GM18951 (cell line): ENCODE data around the gene HOXA1.

Source experiments
- POLR2A ChIP-seq: IDR thresholded peaks from 4 replicates; pipeline ENCODE4 v1.6.1; 2011; ENCODE audit warnings: mild to moderate bottlenecking; ENCODE audit not compliant: insufficient read length, insufficient read depth; ENCODE audit errors: extremely low read depth
- in situ Hi-C: fragments of 300-500 bp; cut with MboI; formaldehyde crosslinking; loops from one replicate; pipeline ENCODE4 v1.12.0; 2022; ENCODE audit warnings: low sequenced_read_pairs, mixed read lengths, inconsistent platforms; ENCODE audit not compliant: unreplicated experiment

The HOXA1 gene

GRCh38 chr7:27101171-27101956, 5.6 kb upstream of the HOXA1 start:
- in situ Hi-C loops = no loop called here
- no peak for TF ChIP-seq POLR2A

DNA sequence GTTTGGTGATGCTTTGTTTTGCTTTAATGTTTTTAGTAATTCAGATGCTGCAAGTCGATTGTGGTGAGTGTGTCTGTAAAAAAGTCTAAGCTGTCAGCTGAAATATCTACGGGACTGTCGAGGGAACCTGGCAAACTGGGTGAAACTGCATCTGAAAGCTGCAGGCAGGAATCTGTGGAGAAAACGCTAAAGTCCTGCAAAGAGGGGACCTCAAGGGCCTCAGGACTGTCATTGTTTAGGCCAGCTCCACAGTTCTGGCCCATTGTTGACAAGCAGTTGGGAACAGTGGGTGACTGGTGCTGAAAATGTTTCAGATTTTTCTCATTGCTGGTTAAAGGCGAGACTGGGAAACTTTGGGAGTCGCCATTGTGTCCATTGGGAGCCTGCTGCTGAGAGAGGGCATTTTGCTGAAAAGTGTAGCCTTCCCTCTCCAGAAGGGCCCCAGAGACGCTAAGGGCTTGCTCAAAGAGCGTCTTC, 4.9 kb upstream of the HOXA1 start:
- in situ Hi-C loops = no loop called here

DNA sequence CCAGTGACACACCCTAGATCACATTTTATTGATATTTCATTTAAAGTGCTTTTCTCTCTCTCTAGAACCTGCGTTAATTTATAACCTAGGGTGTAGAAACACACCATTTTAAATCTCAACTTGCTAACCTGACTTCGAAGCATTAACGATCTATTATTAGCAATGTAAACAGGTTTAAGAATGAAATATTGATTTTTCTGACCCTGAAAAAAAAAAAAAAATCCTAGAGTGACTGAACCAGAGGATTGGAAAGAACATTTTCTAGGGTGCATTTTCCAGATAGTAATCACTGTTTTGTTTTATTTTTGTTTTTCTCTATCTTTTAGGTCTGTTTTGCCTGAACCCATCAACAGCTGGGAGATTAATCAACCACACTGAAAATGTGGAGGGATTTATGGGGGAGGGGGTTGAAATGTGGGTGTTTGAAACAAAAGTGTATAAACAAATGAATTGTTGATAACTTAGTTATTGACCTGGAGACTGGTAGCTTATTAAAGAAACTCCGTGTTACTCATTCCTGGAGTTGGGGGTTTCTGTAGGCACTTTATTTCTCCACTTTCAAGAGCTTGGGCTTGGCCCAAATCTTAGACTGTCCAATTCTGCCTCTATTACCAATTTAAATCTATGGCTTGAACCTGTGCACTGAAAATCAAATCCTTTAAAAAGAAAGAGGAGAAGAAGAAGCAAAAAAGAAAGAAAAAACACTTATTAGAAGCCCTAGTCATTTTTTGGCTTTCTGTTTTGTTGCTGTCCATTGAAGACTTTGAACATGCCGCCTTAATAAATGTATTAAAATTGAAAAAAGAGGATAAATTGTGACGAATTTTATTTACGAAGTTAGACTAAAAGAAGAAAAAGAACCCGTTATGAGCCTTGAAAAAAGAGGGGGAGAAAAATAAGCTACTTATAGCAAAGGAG, 3.9 kb upstream of the HOXA1 start:
- in situ Hi-C loops = no loop called here
- no peak for TF ChIP-seq POLR2A

More for the DNA sequence above, 4.9 kb upstream of the HOXA1 start:
- TF ChIP-seq POLR2A = no peak

- TF ChIP-seq POLR2A = no peak
Observed at GRCh38 chr7:27098578-27099451, 3.0 kb upstream of the HOXA1 start.

DNA sequence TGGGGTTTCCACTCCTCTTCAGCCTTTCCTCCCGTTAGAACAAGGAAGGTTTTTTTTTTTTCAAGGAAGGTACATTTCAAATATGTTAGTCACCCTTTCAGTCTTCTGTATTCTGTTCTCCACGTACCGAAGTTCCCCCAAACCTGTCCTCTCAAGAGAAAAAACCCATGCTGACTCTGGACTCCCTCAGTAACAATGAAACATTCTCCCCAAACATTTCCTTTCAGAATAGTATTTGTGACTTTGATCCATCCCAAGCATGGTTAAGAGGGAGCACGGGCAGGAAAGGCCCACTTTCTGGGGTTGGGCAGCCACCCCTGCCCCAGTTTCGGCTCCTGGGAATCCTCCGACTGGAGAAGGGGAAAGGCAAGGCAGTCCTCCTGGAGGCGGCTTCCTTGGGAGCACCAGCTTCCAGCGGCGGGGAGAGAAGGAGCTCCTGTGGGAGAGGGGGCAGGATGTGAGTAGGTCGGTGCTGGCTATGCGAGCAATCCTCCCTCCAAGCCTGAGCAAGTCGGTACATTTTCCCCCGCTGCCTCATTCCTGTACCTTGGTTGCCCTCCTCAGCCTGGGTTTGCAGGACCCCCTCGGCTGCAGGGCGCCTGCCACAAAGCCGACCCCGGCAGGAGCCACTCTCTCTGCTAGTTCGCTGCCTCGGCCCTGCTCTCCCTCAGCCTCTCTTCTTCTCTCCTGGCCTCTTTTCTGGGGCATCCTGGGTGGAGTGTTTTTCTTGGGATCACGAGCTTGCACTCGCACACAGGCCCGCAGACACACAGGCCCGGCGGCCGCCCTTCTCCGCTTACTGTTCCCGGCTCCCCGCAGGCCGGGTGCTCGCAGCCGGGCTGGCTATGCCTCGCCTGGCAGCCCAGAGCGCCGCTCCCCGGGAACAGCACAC, 2.1 kb upstream of the HOXA1 start:
- TF ChIP-seq POLR2A = no peak
- in situ Hi-C loops = no loop called here

More at GRCh38 chr7:27098578-27099451, 3.0 kb upstream of the HOXA1 start:
- in situ Hi-C loops = no loop called here

DNA sequence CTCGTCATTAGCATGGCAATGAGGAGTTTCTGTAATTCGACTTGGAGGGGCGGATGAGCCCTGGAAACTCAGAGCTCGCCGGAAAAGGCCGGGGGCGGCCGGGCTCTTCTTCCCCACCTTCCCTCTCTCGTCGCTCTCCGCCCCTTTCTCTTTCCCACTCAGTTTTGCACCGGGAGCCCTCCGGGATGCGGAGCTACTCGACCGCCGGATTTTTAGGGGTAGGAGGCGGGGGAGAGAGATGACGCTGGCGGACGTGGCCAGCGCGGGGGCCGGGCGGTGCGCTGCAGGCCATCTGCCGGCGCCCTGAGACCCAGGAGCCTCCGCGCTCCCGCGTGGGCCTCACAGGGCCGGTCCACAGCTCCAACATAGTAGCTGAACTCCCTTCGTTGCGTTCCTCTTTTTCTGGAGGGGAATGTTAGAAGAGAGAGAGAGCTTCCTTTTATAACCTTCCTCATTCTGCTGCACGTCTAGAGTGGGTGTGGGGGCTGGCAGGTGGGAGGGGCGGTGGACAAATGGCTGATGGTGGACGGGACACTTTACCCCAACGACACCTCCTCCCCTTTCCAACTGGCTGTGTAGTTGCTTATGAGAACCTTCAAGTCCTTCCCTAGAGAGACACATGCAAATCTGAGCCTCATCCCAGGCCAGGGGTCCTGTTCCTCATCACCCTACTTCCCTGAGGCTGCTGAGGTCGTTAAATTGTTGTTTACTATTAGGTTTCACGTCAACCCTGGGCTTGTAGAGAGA, 1.1 kb upstream of the HOXA1 start:
- in situ Hi-C loops = no loop called here
- TF ChIP-seq POLR2A = no peak

DNA sequence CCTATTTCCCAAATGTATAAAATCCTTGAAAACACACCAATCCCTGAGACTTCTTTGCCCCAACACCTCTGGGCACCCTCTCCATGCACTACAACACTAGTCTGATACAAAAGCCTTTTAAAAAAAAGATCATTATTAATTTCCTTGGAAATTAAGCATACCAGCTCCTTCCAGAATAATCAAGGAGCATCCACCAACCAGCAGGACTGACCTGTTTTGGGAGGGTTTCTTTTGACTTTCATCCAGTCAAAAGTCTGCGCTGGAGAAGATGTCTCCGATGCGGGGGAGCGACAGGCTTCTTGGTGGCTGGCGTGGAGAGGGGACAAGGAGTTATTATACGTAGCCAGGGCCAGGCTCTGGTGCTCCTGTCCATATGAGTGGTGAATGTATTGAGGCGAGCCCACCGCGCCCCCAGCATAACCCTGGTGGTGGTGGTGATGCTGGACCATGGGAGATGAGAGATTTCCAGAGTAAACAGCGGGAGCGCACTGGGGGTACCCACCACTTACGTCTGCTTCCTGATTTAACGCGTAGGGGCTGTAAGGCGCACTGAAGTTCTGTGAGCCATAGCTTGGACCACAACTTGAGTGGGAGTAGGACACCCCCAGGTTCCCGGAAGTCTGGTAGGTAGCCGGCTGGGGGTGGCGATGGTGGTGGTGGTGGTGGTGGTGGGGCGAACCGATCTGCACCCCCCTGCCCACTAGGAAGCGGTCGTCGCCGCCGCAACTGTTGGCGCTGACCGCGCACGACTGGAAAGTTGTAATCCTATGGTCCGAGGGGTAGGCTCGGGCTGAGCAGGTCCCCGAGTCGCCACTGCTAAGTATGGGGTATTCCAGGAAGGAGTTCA, 527 bp downstream of the HOXA1 start:
- in situ Hi-C loops = no loop called here

GRCh38 chr7:27094304-27095049, 1.3 kb downstream of the HOXA1 start:
- TF ChIP-seq POLR2A = no peak
- in situ Hi-C loops = no loop called here

More for the DNA sequence above, 527 bp downstream of the HOXA1 start:
- TF ChIP-seq POLR2A = no peak

DNA sequence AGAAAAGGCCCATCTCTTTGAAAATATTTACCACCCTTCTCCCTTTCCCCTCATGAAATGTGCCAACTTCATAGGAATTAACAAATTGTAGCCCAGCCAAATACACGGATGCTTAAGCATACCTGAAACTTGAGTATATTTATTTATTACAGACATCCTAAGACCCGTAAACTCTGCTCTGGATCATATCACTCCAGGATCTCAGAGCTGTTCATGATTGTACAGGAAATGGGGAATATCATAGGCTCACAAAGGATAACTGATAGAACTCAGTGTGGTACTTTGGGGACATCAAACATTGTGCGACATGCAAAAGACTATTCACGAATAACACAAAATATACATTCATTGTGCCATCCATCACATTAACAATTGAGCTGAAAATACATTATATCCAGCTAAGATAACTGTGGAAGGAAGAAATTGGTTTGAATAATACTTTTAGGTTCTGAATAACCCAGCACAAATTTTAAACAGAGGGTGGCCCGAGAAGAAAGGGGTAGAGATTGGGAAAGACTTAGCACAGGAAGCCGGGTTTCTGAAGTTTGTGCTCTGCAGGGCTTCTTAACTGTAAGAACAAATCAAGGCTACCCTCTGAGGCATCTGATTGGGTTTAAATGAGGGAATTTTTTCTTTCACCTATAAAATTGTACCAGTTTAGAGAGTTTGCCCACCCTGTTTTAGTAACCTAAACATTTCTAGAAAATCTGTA, 2.5 kb downstream of the HOXA1 start:
- in situ Hi-C loops = no loop called here
- no peak for TF ChIP-seq POLR2A
